ENCODE results near the gene RBM14.

The RBM14 gene

GRCh38 chr11:66607126-66607834 lies 9.2 kb upstream of the RBM14 start:
- TF ChIP-seq, protein P1, sequence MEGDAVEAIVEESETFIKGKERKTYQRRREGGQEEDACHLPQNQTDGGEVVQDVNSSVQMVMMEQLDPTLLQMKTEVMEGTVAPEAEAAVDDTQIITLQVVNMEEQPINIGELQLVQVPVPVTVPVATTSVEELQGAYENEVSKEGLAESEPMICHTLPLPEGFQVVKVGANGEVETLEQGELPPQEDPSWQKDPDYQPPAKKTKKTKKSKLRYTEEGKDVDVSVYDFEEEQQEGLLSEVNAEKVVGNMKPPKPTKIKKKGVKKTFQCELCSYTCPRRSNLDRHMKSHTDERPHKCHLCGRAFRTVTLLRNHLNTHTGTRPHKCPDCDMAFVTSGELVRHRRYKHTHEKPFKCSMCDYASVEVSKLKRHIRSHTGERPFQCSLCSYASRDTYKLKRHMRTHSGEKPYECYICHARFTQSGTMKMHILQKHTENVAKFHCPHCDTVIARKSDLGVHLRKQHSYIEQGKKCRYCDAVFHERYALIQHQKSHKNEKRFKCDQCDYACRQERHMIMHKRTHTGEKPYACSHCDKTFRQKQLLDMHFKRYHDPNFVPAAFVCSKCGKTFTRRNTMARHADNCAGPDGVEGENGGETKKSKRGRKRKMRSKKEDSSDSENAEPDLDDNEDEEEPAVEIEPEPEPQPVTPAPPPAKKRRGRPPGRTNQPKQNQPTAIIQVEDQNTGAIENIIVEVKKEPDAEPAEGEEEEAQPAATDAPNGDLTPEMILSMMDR (IDR thresholded peaks at IDR 0.05): no peak

DNA sequence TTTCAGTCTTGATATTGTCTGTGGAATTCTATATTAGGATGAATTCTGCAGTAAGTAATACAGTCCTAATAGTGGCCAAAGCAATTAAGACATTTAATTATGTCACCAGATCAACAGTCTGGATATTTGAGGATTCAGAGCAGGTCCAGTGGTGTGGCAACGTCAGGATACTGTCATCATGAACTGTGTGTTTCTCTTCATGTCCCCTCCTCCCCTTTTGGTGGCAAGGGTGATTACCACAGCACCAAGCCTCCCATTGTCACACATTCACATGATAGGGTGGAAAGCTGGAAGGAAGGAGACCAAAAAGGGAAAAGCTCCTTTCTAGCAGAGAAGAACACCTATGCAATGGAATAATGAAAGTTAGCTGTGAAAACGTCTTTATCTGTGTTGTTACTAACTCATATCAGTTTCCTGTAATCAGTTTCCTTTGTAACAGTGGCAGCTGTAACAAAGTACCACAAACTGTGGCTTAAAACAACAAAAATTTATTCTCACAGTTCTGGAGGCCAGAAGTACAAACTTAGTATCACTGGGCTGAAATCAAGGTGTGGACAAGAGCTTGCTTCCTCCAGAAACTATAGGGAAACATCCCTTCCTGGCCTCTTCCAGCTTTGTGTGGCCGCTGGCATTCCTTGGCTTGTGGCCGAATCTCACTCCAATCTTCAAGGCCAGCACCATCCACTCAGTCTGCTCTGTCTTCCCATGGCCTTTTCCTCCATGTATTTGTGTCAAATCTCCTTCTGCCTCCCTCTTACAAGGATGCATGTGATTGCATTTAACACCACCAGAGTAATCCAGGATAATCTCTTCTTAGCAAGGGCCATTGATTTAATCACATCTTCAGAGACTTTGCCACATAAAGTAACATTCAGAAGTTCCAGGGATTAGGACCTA lies 6.5 kb upstream of the RBM14 start:
- TF ChIP-seq, protein P1 (IDR thresholded peaks at IDR 0.05): no peak

GRCh38 chr11:66612458-66612857 lies 4.0 kb upstream of the RBM14 start:
- TF ChIP-seq, protein P1 (IDR thresholded peaks at IDR 0.05): no peak

DNA sequence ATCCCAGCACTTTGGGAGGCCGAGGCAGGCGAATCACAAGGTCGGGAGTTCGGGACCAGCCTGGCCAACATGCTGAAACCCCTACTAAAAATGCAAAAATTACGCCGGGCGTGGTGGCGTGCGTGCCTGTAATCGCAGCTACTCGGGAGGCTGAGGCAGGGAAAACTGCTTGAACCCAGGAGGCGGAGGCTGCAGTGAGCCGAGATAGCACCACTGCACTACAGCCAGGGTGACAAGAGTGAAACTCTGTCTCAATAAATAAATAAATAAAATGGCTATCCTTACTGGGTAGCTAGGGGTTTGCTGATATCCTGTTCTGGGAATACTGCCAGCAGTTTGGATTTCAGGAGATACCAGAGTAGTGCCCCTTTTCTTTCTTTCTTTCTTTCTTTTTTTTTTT lies 2.4 kb upstream of the RBM14 start:
- TF ChIP-seq, protein P1 (IDR thresholded peaks at IDR 0.05): no peak

DNA sequence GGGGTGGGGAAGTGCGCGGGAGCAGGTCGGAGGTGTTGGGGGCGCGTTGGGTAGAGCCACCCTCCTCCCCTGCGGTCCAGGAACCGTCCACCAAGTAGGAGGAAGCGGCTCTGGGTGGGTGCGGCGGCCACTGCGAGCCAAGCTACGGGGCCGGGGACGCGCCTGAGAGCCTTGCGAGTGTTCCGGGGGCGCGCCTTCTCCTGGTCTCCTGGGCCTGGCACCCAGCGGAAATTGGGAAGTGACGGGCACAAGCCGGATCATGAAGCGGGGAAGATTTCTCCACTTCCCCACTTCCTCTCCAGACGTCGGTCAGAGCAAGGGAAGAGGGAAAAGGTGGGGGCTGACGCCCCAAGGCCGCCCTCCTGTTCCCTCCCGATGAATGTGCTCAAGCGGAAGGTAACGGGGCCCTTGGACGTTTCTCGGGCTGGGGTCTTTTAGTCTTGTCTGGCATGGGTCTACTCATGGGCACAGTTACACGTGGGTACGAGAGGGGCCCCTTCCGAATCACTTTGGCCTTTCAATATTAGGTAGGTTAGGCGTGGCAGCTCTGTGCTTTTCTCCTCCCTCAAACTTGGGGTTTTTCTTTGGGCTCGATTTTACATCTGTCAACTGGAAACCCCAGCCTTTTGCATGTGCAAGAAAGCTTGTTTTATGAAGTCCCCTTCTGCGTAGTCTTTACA lies 865 bp downstream of the RBM14 start:
- TF ChIP-seq, protein P1 (IDR thresholded peaks at IDR 0.05): no peak

GRCh38 chr11:66619080-66619554 lies 2.7 kb downstream of the RBM14 start:
- TF ChIP-seq, protein P1 (IDR thresholded peaks at IDR 0.05): no peak

DNA sequence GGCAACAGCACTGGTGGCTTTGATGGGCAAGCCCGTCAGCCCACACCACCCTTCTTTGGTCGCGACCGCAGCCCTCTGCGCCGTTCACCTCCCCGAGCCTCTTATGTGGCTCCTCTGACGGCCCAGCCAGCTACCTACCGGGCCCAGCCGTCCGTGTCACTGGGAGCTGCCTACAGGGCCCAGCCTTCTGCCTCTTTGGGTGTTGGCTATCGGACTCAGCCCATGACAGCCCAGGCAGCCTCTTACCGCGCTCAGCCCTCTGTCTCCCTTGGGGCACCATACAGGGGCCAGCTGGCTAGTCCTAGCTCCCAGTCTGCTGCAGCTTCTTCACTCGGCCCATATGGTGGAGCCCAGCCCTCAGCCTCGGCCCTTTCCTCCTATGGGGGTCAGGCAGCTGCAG lies 8.0 kb downstream of the RBM14 start:
- TF ChIP-seq, protein P1 (IDR thresholded peaks at IDR 0.05): no peak

All from LNCAP (cell line).